OCI-LY3 (cell line): ENCODE measurements around the gene GNAQ.

Experiments used
- H2AFZ ChIP-seq: fragments of 200-600, 300-600 bp; shearing (Covaris generic); 2 replicates; pipeline ENCODE4 v1.6.0; 2014; ENCODE audit warnings: antibody characterized with exemption, low read depth, low read length
- H3K27ac ChIP-seq: fragments of 200-600, 300-600 bp; sonication (generic); 2 replicates; pipeline ENCODE4 v1.5.1; 2014; ENCODE audit warnings: mild to moderate bottlenecking, low read length, moderate library complexity, mixed read lengths
- H3K27me3 ChIP-seq: fragments of 200-600, 300-600 bp; sonication (generic); 2 replicates; pipeline ENCODE4 v1.6.1; 2014; ENCODE audit warnings: low read depth, low read length, mixed read lengths
- H3K36me3 ChIP-seq: fragments of 200-600, 300-600 bp; sonication (generic); replicated peaks from 2 replicates; pipeline ENCODE3; 2014; ENCODE audit warnings: low read depth, low read length, mixed read lengths
- H3K4me1 ChIP-seq: fragments of 300-600, 200-600 bp; sonication (generic); 2 replicates; pipeline ENCODE4 v1.6.1; 2014; ENCODE audit warnings: low read length, mixed read lengths
- H3K4me2 ChIP-seq: fragments of 200-600, 300-600 bp; sonication (generic); 2 replicates; pipeline ENCODE4 v1.6.1; 2014; ENCODE audit warnings: low read length, mixed read lengths
- H3K4me3 ChIP-seq: fragments of 300-600, 200-600 bp; sonication (generic); 2 replicates; pipeline ENCODE4 v1.5.1; 2014; ENCODE audit warnings: antibody characterized with exemption, mild to moderate bottlenecking, low read length, moderate library complexity
- H3K79me2 ChIP-seq: fragments of 300-600, 200-600 bp; shearing (Covaris generic); 2 replicates; pipeline ENCODE4 v1.6.1; 2014; ENCODE audit warnings: mild to moderate bottlenecking, low read length, mixed read lengths
- H3K9ac ChIP-seq: fragments of 300-600, 200-600 bp; shearing (Covaris generic); 2 replicates; pipeline ENCODE4 v1.6.0; 2014; ENCODE audit warnings: mild to moderate bottlenecking, low read length, moderate library complexity
- H3K9me3 ChIP-seq: fragments of 200-600, 300-600 bp; shearing (Covaris generic); 2 replicates; pipeline ENCODE4 v1.6.1; 2014; ENCODE audit warnings: low read length, mixed read lengths; ENCODE audit not compliant: insufficient read depth
- H4K20me1 ChIP-seq: fragments of 200-600, 300-600 bp; sonication (generic); 2 replicates; pipeline ENCODE4 v1.6.1; 2016; ENCODE audit warnings: low read length, mixed read lengths; ENCODE audit not compliant: insufficient read depth
- CTCF ChIP-seq: fragments of 200-600, 300-600 bp; sonication (generic); IDR thresholded peaks from 2 replicates; pipeline ENCODE4 v1.5.1; 2014; ENCODE audit warnings: antibody characterized with exemption, low read length, low read depth
- EZH2phosphoT487 ChIP-seq: fragments of 200-600 bp; shearing (Covaris generic); IDR thresholded peaks from 2 replicates; pipeline ENCODE4 v1.6.1; 2018; ENCODE audit warnings: antibody characterized with exemption, mixed run types, low read depth

GNAQ gene

GRCh38 chr9:77807846-77808750, 223.5 kb downstream of the GNAQ start:
- no peak overlapping the region for H3K9ac ChIP-seq
- H3K4me1 ChIP-seq: no peaks in the 10 kb centered on the region
- H2AFZ ChIP-seq: no peak overlapping the region
- no peaks in the 10 kb centered on the region for H4K20me1 ChIP-seq
- no peak overlapping the region for H3K27ac ChIP-seq
- H3K36me3 ChIP-seq: no peaks in the 10 kb centered on the region
- TF ChIP-seq CTCF (no peak), EZH2phosphoT487 (no peak)
- H3K4me3 ChIP-seq: no peak overlapping the region
- no peak overlapping the region for H3K4me2 ChIP-seq
- H3K9me3 ChIP-seq: no peaks in the 10 kb centered on the region
- H3K79me2 ChIP-seq: no peaks in the 10 kb centered on the region
- H3K27me3 ChIP-seq: no peaks in the 10 kb centered on the region

DNA sequence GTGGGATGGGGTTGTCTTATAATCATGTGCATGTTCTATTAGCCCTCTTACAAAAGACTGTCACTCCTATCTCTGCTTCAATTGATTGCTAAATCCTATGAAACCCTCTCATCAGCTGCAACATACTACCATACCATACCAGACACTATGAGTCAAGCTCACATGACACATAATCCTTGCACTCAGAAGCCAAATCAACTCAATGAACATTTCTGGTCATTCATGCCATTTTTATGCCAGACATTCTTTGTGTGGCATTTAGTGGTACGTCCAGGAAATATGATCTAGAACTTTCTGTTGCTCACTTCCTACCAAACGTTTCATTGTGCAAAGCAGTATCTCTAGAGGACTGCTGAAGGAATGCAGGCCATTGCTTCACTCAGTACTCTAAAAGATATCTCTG, 224.3 kb downstream of the GNAQ start:
- Histone ChIP-seq H3K79me2 (no peaks in the 10 kb centered on the region), H2AFZ (no peak overlapping the region), H4K20me1 (no peaks in the 10 kb centered on the region), H3K27ac (no peak overlapping the region), H3K27me3 (no peaks in the 10 kb centered on the region), H3K4me1 (no peaks in the 10 kb centered on the region), H3K9me3 (no peaks in the 10 kb centered on the region), H3K9ac (no peak overlapping the region), H3K4me3 (no peak overlapping the region), H3K4me2 (no peak overlapping the region), H3K36me3 (no peaks in the 10 kb centered on the region)
- TF ChIP-seq EZH2phosphoT487 (no peak), CTCF (no peak)

DNA sequence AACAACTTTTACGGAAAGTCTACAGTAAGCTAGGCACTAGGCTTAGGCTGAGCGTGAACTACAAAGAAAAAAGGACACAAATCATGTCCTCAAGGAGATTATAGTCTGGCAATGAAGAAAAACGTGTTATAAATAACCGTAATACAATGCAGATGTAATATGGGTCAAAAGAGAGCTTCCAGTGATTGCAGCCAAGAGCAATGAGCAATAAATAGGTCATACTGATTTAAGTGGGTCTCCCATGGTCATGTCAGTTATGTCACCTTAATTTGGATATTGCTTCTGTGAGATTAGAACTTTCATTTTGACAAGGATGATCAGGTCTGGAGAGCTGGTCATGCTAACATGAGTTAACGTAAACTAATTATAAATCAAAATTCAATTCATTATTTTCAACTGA, 224.9 kb downstream of the GNAQ start:
- Histone ChIP-seq H3K79me2 (no peaks in the 10 kb centered on the region), H3K4me2 (no peak overlapping the region)

GRCh38 chr9:77805810-77806209, 225.8 kb downstream of the GNAQ start:
- no peaks in the 10 kb centered on the region for H3K4me1 ChIP-seq
- TF ChIP-seq EZH2phosphoT487 (no peak), CTCF (no peak)
- H3K79me2 ChIP-seq: no peaks in the 10 kb centered on the region
- no peaks in the 10 kb centered on the region for H3K27me3 ChIP-seq
- H3K9ac ChIP-seq: no peak overlapping the region
- no peaks in the 10 kb centered on the region for H3K9me3 ChIP-seq
- no peak overlapping the region for H3K27ac ChIP-seq
- no peak overlapping the region for H3K4me2 ChIP-seq
- no peak overlapping the region for H2AFZ ChIP-seq
- H3K4me3 ChIP-seq: no peak overlapping the region
- H4K20me1 ChIP-seq: no peaks in the 10 kb centered on the region
- no peaks in the 10 kb centered on the region for H3K36me3 ChIP-seq

More for the DNA sequence above, 224.9 kb downstream of the GNAQ start:
- no peak overlapping the region for H3K27ac ChIP-seq
- H4K20me1 ChIP-seq: no peaks in the 10 kb centered on the region
- no peaks in the 10 kb centered on the region for H3K9me3 ChIP-seq
- TF ChIP-seq EZH2phosphoT487 (no peak), CTCF (no peak)
- no peaks in the 10 kb centered on the region for H3K4me1 ChIP-seq
- no peak overlapping the region for H2AFZ ChIP-seq
- no peak overlapping the region for H3K4me3 ChIP-seq
- no peaks in the 10 kb centered on the region for H3K36me3 ChIP-seq
- no peak overlapping the region for H3K9ac ChIP-seq
- H3K27me3 ChIP-seq: no peaks in the 10 kb centered on the region
